ENCODE data around the gene RXRA.

Gene RXRA

GRCh38 chr9:134348404-134349155 lies 22.3 kb downstream of the RXRA start:
- Histone ChIP-seq H4K20me1 (ENCODE audit: low read depth, low read length) (no peaks in the 10 kb centered on the region), H3K27ac (ENCODE audit: low read depth, low read length) (no peak overlapping the region), H3K4me2 (ENCODE audit: low read depth, low read length, poor library complexity, severe bottlenecking) (no peak overlapping the region)

GRCh38 chr9:134349936-134350335 lies 23.7 kb downstream of the RXRA start:
- no peak overlapping the region for H3K4me3 ChIP-seq (ENCODE audit: insufficient read depth, low read length, poor library complexity, severe bottlenecking)
- no peak for TF ChIP-seq EZH2phosphoT487 (conservative IDR thresholded peaks at IDR 0.05; ENCODE audit: low read length)
- no peak for TF ChIP-seq CTCF (IDR thresholded peaks at IDR 0.05; ENCODE audit: insufficient read depth, low read length, poor library complexity, severe bottlenecking)
- no peaks in the 10 kb centered on the region for H3K9me2 ChIP-seq (replicated peaks; ENCODE audit: insufficient read depth, low read length)
- H4K20me1 ChIP-seq (ENCODE audit: low read depth, low read length), result no peaks in the 10 kb centered on the region
- no peak overlapping the region for H2AFZ ChIP-seq (ENCODE audit: low read depth, low read length, severe bottlenecking)
- no peak overlapping the region for H3K9ac ChIP-seq (ENCODE audit: low read length)
- H3K9me3 ChIP-seq (ENCODE audit: insufficient read depth, low read length), result no peaks in the 10 kb centered on the region
- H3K79me2 ChIP-seq (ENCODE audit: insufficient read depth, low read length), result no peaks in the 10 kb centered on the region
- no peaks in the 10 kb centered on the region for H3F3A ChIP-seq (ENCODE audit: insufficient read depth)
- H3K27me3 ChIP-seq (ENCODE audit: low read length), result no peaks in the 10 kb centered on the region
- no peak overlapping the region for H3K4me2 ChIP-seq (ENCODE audit: low read depth, low read length, poor library complexity, severe bottlenecking)
- H3K36me3 ChIP-seq (ENCODE audit: low read length), result no peaks in the 10 kb centered on the region
- H3K27ac ChIP-seq (ENCODE audit: low read depth, low read length), result no peak overlapping the region

More at GRCh38 chr9:134348404-134349155, 22.3 kb downstream of the RXRA start:
- no peaks in the 10 kb centered on the region for H3K79me2 ChIP-seq (ENCODE audit: insufficient read depth, low read length)
- no peak for TF ChIP-seq CTCF (IDR thresholded peaks at IDR 0.05; ENCODE audit: insufficient read depth, low read length, poor library complexity, severe bottlenecking)
- TF ChIP-seq EZH2phosphoT487 (conservative IDR thresholded peaks at IDR 0.05; ENCODE audit: low read length), result no peak
- H3K9ac ChIP-seq (ENCODE audit: low read length), result no peak overlapping the region
- H3K9me2 ChIP-seq (replicated peaks; ENCODE audit: insufficient read depth, low read length), result no peaks in the 10 kb centered on the region
- no peaks in the 10 kb centered on the region for H3K27me3 ChIP-seq (ENCODE audit: low read length)
- H3K36me3 ChIP-seq (ENCODE audit: low read length), result no peaks in the 10 kb centered on the region
- no peaks in the 10 kb centered on the region for H3F3A ChIP-seq (ENCODE audit: insufficient read depth)
- no peaks in the 10 kb centered on the region for H3K9me3 ChIP-seq (ENCODE audit: insufficient read depth, low read length)
- H2AFZ ChIP-seq (ENCODE audit: low read depth, low read length, severe bottlenecking), result no peak overlapping the region
- H3K4me3 ChIP-seq (ENCODE audit: insufficient read depth, low read length, poor library complexity, severe bottlenecking), result no peak overlapping the region

GRCh38 chr9:134350416-134350994 lies 24.2 kb downstream of the RXRA start:
- H4K20me1 ChIP-seq (ENCODE audit: low read depth, low read length), result no peaks in the 10 kb centered on the region
- no peak overlapping the region for H3K4me3 ChIP-seq (ENCODE audit: insufficient read depth, low read length, poor library complexity, severe bottlenecking)
- no peaks in the 10 kb centered on the region for H3K79me2 ChIP-seq (ENCODE audit: insufficient read depth, low read length)
- H3F3A ChIP-seq (ENCODE audit: insufficient read depth), result no peaks in the 10 kb centered on the region
- no peak for TF ChIP-seq CTCF (IDR thresholded peaks at IDR 0.05; ENCODE audit: insufficient read depth, low read length, poor library complexity, severe bottlenecking)
- TF ChIP-seq EZH2phosphoT487 (conservative IDR thresholded peaks at IDR 0.05; ENCODE audit: low read length), result no peak
- no peak overlapping the region for H3K9ac ChIP-seq (ENCODE audit: low read length)
- H3K4me2 ChIP-seq (ENCODE audit: low read depth, low read length, poor library complexity, severe bottlenecking), result no peak overlapping the region
- H2AFZ ChIP-seq (ENCODE audit: low read depth, low read length, severe bottlenecking), result no peak overlapping the region
- H3K27ac ChIP-seq (ENCODE audit: low read depth, low read length), result no peak overlapping the region
- no peaks in the 10 kb centered on the region for H3K36me3 ChIP-seq (ENCODE audit: low read length)
- no peaks in the 10 kb centered on the region for H3K27me3 ChIP-seq (ENCODE audit: low read length)
- H3K9me2 ChIP-seq (replicated peaks; ENCODE audit: insufficient read depth, low read length), result no peaks in the 10 kb centered on the region
- H3K9me3 ChIP-seq (ENCODE audit: insufficient read depth, low read length), result no peaks in the 10 kb centered on the region

Measured in SU-DHL-6 (cell line).